ENCODE results near the gene MFSD2A. TPM values are rescaled to one million over a fixed set of nuclear protein-coding genes. Genes with fewer than 3 reads are reported as not detected.
"Not testable (repeated sequence)": the region's sequence is repeated elsewhere in the genome, so short reads cannot be mapped to it uniquely, and the experiment has no call there.

The MFSD2A gene
- total RNA-seq, 2 donors from 2014 or later, result 5.8 to 13.1 TPM

DNA sequence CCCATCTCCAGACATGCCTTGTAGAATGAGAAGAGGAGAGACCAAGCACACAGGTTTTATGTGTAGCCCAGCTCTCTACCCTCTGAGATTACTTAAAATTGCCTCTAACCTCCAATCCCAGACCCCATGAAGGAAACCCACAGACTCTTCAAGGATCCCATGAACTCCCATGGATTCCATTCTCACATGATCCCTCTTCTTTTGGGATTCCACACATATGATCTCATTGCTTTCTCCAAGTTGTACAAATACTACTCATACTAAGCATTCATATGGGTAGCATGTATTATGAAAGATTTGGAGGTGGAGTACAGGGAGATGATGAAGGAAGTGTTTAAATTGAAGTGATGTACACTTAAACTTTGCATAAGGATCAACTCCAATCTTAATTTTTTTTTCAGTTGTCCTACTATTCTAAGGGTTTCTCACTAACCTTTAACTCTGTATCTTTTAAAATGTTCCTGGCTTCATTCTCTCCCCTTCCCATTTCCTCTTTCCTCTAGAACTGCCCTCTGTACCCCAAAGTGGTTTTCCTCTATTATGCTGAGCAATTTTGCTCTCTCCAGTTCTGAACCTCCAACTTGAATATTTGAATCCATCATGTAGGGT, 41.6 kb downstream of the MFSD2A start:
- H3K9me3 ChIP-seq, result no peaks in the 10 kb centered on the region
- H3K4me3 ChIP-seq, result no peak overlapping the region
- TF ChIP-seq, protein P1, sequence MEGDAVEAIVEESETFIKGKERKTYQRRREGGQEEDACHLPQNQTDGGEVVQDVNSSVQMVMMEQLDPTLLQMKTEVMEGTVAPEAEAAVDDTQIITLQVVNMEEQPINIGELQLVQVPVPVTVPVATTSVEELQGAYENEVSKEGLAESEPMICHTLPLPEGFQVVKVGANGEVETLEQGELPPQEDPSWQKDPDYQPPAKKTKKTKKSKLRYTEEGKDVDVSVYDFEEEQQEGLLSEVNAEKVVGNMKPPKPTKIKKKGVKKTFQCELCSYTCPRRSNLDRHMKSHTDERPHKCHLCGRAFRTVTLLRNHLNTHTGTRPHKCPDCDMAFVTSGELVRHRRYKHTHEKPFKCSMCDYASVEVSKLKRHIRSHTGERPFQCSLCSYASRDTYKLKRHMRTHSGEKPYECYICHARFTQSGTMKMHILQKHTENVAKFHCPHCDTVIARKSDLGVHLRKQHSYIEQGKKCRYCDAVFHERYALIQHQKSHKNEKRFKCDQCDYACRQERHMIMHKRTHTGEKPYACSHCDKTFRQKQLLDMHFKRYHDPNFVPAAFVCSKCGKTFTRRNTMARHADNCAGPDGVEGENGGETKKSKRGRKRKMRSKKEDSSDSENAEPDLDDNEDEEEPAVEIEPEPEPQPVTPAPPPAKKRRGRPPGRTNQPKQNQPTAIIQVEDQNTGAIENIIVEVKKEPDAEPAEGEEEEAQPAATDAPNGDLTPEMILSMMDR (IDR thresholded peaks at IDR 0.05), result no peak
- no peak for ATAC-seq (ENCODE audit: insufficient number of reproducible peaks, low FRiP score, low read depth)
- no peaks in the 10 kb centered on the region for H3K4me1 ChIP-seq (ENCODE audit: control insufficient read depth in 1 of 2, low read depth in 2 of 2)
- no peaks in the 10 kb centered on the region for H3K27me3 ChIP-seq (replicated peaks; ENCODE audit: insufficient read depth)
- no peaks in the 10 kb centered on the region for H3K36me3 ChIP-seq
- H3K27ac ChIP-seq, result no peak overlapping the region
- no peak for DNase-seq (ENCODE audit: low spot score)

DNA sequence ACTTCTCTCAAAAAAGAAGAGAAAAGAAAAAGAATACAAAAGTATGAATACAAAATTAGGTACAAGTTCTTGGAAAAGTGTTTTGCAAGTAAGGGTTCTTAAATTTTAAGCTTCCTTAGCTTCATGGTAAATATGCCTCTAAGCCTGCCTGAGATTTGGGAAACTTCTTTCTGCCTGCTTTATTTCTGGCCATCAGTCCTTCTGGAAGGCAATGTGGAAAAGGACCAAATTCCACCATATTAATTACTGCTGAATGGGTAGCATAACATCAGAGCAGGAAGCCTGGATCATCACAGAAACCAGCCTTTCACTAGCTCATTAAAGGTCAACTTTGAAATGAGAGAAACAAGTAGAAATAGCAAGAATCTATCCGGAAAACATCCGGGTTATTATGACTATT, 46.5 kb downstream of the MFSD2A start:
- Histone ChIP-seq H3K4me1 (ENCODE audit: control insufficient read depth in 1 of 2, low read depth in 2 of 2) (no peaks in the 10 kb centered on the region), H3K36me3 (no peaks in the 10 kb centered on the region), H3K27ac (no peak overlapping the region), H3K4me3 (no peak overlapping the region), H3K9me3 (no peaks in the 10 kb centered on the region), H3K27me3 (replicated peaks; ENCODE audit: insufficient read depth) (no peaks in the 10 kb centered on the region)
- DNase-seq (ENCODE audit: low spot score), result no peak
- TF ChIP-seq, protein P1 (IDR thresholded peaks at IDR 0.05), result no peak
- no peak for ATAC-seq (ENCODE audit: insufficient number of reproducible peaks, low FRiP score, low read depth)

DNA sequence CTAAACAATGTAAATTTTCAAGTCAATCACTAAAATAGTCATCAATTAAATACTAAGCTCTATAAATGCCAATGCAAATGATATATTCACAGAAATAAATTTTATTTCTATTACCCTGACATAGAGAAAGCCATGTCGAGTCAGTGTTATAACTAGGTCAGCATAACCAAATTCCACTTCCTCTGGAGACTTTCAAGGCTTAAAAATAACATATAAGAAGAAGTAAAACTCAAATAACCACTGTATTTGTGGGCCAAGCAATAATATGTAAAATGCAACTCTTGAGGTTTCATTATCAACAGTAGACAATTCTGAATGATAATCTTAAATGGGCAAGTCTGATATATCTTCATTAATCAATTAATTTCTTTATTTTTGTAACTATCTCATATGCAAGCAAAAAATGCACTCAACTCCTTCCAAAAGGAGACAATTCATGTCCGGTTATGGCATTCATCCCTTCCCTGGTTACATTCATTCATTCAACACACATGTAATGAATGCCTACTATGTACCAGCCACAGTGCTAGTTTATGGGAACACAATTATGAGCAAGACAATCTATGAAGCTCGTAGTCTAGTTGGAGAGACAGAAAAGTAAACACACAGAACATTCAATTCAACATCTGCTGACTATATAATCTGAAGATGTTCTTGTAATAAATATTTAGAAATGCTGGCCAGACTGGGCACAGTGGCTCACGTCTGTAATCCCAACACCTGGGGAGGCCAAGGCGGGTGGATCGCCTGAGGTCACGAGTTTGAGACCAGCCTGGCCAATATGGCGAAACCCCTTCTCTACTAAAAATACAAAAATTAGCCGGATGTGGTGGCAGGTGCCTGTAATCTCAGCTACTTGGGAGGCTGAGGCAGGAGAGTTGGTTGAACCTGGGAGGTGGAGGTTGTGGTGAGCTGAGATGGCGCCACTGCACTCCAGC, 48.5 kb downstream of the MFSD2A start:
- TF ChIP-seq, protein P1 (IDR thresholded peaks at IDR 0.05), result no peak
- Histone ChIP-seq H3K27me3 (replicated peaks; ENCODE audit: insufficient read depth) (no peaks in the 10 kb centered on the region), H3K4me1 (ENCODE audit: control insufficient read depth in 1 of 2, low read depth in 2 of 2) (no peaks in the 10 kb centered on the region), H3K36me3 (no peaks in the 10 kb centered on the region), H3K27ac (no peak overlapping the region), H3K9me3 (no peaks in the 10 kb centered on the region), H3K4me3 (no peak overlapping the region)
- DNase-seq (ENCODE audit: low spot score), result no peak
- no peak for ATAC-seq (ENCODE audit: insufficient number of reproducible peaks, low FRiP score, low read depth)

DNA sequence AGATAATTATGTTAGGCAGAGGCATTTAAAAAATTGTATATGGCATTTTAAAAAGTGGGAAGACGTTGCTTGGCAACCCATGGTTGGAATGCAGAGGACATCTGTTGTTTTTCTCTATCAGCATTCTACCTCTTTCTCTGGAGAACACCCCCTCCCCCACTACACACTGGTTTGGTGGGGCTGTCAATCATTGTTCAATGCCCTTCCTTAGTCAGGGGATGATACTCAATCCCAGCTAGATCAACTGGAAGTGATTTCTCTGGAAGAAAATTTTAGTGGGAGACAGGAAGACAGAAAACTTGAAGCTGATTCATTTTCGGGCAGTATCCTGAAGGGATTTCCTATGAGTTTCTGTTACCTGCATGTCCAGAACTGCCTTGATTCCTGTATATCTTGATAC, 49.9 kb downstream of the MFSD2A start:
- Histone ChIP-seq H3K9me3 (no peaks in the 10 kb centered on the region), H3K4me1 (ENCODE audit: control insufficient read depth in 1 of 2, low read depth in 2 of 2) (no peaks in the 10 kb centered on the region), H3K27me3 (replicated peaks; ENCODE audit: insufficient read depth) (no peaks in the 10 kb centered on the region), H3K27ac (no peak overlapping the region), H3K4me3 (no peak overlapping the region), H3K36me3 (no peaks in the 10 kb centered on the region)
- ATAC-seq (ENCODE audit: insufficient number of reproducible peaks, low FRiP score, low read depth) (no peak), DNase-seq (ENCODE audit: low spot score) (no peak)
- TF ChIP-seq, protein P1 (IDR thresholded peaks at IDR 0.05), result no peak

DNA sequence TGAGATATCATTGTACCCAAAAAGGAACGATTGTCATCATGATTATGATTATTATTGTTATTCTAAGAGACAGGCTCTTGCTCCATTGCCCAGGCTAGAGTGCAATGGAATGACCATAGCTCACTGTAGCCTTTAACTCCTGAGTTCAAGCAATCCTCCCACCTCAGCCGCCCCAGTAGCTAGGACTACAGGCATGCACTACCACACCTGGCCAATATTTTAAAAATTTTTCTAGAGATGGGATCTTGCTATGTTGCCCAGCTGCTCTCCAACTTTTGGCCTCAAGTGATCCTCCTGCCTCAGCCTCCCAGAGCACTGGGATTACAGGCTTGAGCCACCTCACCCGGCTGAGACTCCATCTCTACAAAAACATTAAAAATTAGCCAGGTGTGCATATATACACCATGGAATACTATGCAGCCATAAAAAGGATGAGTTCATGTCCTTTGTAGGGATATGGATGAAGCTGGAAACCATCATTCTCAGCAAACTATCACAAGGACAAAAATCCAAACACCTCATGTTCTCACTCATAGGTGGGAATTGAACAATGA, 52.6 kb downstream of the MFSD2A start:
- not testable (repeated sequence) for ATAC-seq (ENCODE audit: insufficient number of reproducible peaks, low FRiP score, low read depth); DNase-seq (ENCODE audit: low spot score); H3K27me3 ChIP-seq (replicated peaks; ENCODE audit: insufficient read depth)

More for the DNA sequence above, 52.6 kb downstream of the MFSD2A start:
- H3K4me1 ChIP-seq (ENCODE audit: control insufficient read depth in 1 of 2, low read depth in 2 of 2); H3K36me3 ChIP-seq; H3K27ac ChIP-seq; H3K4me3 ChIP-seq; H3K9me3 ChIP-seq: not testable (repeated sequence)

All from thoracic aorta (tissue), 2 donors.